Measurements from ENCODE around the gene FBLN5.

DNA sequence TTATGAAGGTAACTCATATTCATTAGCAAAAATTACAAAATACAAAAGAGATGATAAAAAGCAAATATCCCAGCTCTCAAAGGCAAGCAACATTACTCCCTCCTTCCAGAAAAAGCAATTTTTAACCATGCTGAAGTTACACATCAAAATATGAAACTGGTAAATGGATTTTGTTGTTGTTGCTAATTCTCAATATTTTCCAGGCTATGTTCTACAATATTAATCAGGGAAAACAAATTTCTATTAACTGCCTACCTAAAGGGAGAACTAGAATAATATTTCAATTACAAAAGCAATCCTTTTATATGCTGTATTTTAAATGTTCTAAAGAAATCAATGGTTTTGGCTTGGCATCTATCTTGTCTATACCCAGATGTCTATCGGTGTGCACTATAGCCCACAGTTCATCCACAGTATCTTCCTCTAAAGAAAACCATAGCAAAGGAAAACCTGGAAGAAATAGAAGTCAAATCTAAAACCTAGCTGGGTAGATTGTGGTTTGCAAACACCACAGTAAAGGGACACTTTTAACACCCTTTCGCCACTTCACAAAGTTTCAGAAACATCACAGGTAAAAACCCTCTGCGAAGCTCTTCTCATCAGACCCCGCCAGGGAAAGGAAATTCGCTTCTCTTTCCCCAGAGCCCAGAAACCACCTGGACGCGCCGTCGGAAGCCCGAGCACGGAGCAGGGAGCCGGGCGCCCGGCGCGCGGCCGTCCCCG lies 112.1 kb downstream of the FBLN5 start:
- TF ChIP-seq CTCF (IDR thresholded peaks at IDR 0.05) = no peak
- TF ChIP-seq SIN3A (IDR thresholded peaks at IDR 0.05; ENCODE audit: borderline replicate concordance, low read depth, low read length) = no peak
- TF ChIP-seq RCOR1 (IDR thresholded peaks at IDR 0.05; ENCODE audit: low read length) = no peak
- no peak for TF ChIP-seq POLR2AphosphoS5 (IDR thresholded peaks at IDR 0.05; ENCODE audit: low read depth, low read length)
- TF ChIP-seq JUND (IDR thresholded peaks at IDR 0.05) = no peak
- no peak for TF ChIP-seq GABPA (IDR thresholded peaks at IDR 0.05; ENCODE audit: low read depth)
- no peak for TF ChIP-seq REST (IDR thresholded peaks at IDR 0.05; ENCODE audit: low read depth, low read length)
